GM23248 (cell line): ENCODE measurements around the gene ENG.

ENCODE experiments used
- EZH2 ChIP-seq: fragments of 200-600 bp; sonication (generic); IDR thresholded peaks from 2 replicates; pipeline ENCODE4 v1.6.1; 2018; ENCODE audit warnings: antibody characterized with exemption, mild to moderate bottlenecking; ENCODE audit not compliant: insufficient read depth, poor library complexity, severe bottlenecking
- EZH2phosphoT487 ChIP-seq: fragments of 200-600 bp; sonication (generic); IDR thresholded peaks from 2 replicates; pipeline ENCODE4 v1.6.1; 2018; ENCODE audit warnings: antibody characterized with exemption, moderate library complexity, mild to moderate bottlenecking, low read depth; ENCODE audit not compliant: insufficient read depth

GRCh38 chr9:127878001-127878651 lies 23.7 kb upstream of the ENG start:
- TF ChIP-seq EZH2 (no peak), EZH2phosphoT487 (no peak)
